ENCODE data around the gene C9orf152. TPM values are rescaled to one million over a fixed set of nuclear protein-coding genes. Genes with fewer than 3 reads are reported as not detected.

Gene C9orf152
- total RNA-seq, 1 donor from 2014 or later, result 27.6 TPM

DNA sequence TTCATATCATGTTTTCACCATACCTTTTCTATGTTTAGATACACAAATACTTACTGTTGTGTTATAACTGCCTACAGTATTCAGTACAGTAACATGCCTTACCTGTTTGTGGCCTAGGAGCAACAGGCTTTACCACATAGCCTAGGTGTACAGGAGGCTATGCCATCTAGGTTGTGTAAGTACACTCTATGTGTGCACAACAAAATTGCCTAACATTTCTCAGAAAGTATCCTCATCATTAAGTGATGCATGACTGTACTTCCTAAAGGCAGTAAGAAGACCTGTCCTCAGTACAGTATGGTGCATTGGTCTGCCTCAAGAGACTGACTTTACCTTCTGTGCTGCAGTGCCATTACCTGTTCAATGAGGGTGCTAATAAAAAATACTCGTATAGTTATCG, 40.4 kb upstream of the C9orf152 start:
- peak; percentile 49 for ATAC-seq
- H3K27ac ChIP-seq, result no peak overlapping the region
- H3K27me3 ChIP-seq, result no peaks in the 10 kb centered on the region
- no peak overlapping the region for H3K4me3 ChIP-seq
- H3K36me3 ChIP-seq, result peaks cover 64% of the 10 kb centered on the region
- no peak for DNase-seq
- intact Hi-C loops (cut with DNase I), result no loop called here
- H3K4me1 ChIP-seq, result peaks cover 2% of the 10 kb centered on the region
- TF ChIP-seq, protein P1, sequence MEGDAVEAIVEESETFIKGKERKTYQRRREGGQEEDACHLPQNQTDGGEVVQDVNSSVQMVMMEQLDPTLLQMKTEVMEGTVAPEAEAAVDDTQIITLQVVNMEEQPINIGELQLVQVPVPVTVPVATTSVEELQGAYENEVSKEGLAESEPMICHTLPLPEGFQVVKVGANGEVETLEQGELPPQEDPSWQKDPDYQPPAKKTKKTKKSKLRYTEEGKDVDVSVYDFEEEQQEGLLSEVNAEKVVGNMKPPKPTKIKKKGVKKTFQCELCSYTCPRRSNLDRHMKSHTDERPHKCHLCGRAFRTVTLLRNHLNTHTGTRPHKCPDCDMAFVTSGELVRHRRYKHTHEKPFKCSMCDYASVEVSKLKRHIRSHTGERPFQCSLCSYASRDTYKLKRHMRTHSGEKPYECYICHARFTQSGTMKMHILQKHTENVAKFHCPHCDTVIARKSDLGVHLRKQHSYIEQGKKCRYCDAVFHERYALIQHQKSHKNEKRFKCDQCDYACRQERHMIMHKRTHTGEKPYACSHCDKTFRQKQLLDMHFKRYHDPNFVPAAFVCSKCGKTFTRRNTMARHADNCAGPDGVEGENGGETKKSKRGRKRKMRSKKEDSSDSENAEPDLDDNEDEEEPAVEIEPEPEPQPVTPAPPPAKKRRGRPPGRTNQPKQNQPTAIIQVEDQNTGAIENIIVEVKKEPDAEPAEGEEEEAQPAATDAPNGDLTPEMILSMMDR (IDR thresholded peaks at IDR 0.05), result no peak
- no peaks in the 10 kb centered on the region for H3K9me3 ChIP-seq

DNA sequence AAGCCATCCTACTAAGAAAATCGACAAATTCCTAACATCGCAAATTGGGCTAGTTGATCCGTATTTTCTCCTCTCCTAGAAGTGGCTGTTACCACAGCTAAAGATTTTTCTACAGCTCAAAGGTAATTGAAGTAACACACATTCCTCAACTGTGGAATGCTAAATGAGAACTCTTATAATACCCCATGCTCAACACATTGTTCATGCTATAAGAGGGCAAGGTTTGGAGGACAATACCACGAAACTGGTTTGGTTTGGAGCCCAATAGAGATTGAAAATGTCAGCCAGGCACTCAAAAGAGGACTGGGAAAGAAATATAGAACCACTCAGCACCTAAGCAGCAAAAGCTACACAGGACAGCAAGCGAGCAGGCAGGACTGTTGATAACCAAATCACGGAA, 38.3 kb upstream of the C9orf152 start:
- H3K4me3 ChIP-seq, result no peak overlapping the region
- no peaks in the 10 kb centered on the region for H3K27me3 ChIP-seq
- peaks cover 72% of the 10 kb centered on the region for H3K36me3 ChIP-seq
- ATAC-seq (peak; percentile 40), DNase-seq (no peak)
- intact Hi-C loops (cut with DNase I), result no loop called here
- H3K27ac ChIP-seq, result no peak overlapping the region
- TF ChIP-seq, protein P1 (IDR thresholded peaks at IDR 0.05), result no peak
- H3K9me3 ChIP-seq, result no peaks in the 10 kb centered on the region
- H3K4me1 ChIP-seq, result no peaks in the 10 kb centered on the region

DNA sequence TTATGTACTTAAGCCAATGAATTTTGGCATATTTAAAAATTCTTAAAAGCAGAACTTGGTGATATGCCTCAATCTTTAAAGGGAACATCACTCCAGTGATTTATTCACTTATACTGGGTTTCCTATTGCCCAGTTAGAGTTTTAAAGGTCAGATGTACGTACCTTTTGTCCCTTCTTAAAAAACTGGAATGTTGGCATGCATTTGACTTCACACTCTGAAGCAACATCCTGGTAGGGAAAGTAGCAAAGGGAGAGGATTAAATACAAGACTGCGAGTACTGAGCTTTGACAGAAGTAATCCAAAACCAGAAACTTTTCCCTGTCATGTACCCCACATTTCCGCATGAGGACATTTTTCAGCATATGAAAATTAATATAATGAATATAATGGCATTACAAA, 36.7 kb upstream of the C9orf152 start:
- Histone ChIP-seq H3K4me1 (no peaks in the 10 kb centered on the region), H3K4me3 (no peak overlapping the region), H3K36me3 (peaks cover 57% of the 10 kb centered on the region), H3K9me3 (no peaks in the 10 kb centered on the region), H3K27me3 (no peaks in the 10 kb centered on the region), H3K27ac (no peak overlapping the region)
- ATAC-seq (no peak), DNase-seq (no peak)
- TF ChIP-seq, protein P1 (IDR thresholded peaks at IDR 0.05), result no peak
- intact Hi-C loops (cut with DNase I), result no loop called here

DNA sequence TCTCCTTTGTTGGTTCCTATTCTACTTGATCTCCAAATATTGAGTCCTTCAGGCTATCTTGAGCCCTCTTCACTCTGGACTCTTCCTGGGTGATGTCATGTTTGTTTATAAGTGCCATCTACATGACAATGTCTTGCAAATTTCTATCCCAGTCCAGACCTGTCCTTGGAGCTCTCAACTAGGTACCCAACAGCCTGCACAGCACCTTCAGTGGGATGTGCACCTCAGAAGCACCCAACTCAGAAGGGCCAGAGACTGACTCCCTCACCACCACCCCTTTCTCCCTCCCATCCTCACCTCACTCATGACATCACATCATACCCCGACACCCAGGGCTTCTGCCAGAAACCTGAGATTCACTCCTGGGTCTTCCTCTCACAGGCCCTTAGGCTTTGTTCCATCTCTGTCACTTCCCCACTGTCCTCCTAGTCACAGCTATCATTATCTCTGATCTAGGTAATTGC, 33.9 kb upstream of the C9orf152 start:
- H3K27me3 ChIP-seq, result no peaks in the 10 kb centered on the region
- H3K36me3 ChIP-seq, result peaks cover 35% of the 10 kb centered on the region
- H3K4me1 ChIP-seq, result no peaks in the 10 kb centered on the region
- ATAC-seq (peak; percentile 24), DNase-seq (no peak)
- TF ChIP-seq, protein P1 (IDR thresholded peaks at IDR 0.05), result no peak
- no peak overlapping the region for H3K27ac ChIP-seq
- intact Hi-C loops (cut with DNase I), result no loop called here
- H3K9me3 ChIP-seq, result no peaks in the 10 kb centered on the region
- no peak overlapping the region for H3K4me3 ChIP-seq

DNA sequence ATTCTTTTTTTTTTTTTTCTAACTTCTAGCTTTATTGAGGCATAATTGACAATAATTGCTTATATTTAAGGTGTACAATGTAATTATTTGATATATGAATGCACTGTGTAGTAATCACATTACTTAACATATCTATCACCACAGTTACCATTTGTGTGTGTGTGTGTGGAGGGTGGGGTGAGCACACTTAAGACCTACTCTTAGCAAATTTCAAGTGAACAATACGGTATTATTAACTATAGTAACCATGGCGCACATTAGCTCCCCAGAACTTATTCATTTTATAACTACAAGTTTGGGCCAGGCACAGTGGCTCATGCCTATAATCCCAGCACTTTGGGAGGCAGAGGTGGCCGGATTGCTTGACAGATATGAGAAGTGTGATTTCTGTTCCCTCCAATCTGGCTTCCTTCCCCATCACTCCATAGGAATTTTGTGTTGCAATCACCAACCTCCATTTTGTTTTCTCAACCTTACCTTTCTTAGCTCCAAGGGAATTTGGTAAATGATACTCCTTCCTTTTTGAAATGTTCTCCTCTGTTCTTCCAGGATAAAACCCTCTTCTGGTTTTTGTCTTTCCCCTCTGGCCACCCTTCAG, 33.4 kb upstream of the C9orf152 start:
- Histone ChIP-seq H3K27ac (no peak overlapping the region), H3K27me3 (no peaks in the 10 kb centered on the region), H3K9me3 (no peaks in the 10 kb centered on the region), H3K4me1 (no peaks in the 10 kb centered on the region), H3K36me3 (peaks cover 31% of the 10 kb centered on the region), H3K4me3 (no peak overlapping the region)
- intact Hi-C loops (cut with DNase I), result no loop called here
- no peak for ATAC-seq
- TF ChIP-seq, protein P1 (IDR thresholded peaks at IDR 0.05), result no peak
- DNase-seq, result no peak

DNA sequence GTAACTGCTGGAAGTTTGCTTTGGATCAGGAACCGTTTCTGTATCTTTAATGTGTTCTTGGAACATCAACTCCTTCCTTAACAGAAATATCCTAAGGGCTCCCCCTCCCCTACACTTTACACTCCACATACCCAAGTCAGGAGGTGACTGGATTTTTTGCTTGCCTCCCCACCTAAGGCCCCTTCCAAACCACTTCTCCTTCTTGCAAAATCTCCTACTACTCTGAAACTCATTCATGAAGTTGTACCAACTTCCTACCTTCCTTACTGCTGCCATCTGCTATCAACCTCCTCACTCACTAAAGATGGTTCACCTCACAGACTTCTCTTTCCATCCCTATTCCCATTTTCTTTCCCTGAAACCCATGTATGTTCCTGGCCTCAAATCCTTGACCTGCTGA, 32.2 kb upstream of the C9orf152 start:
- Histone ChIP-seq H3K4me3 (no peak overlapping the region), H3K27me3 (no peaks in the 10 kb centered on the region), H3K27ac (no peak overlapping the region), H3K4me1 (no peaks in the 10 kb centered on the region), H3K36me3 (peaks cover 23% of the 10 kb centered on the region), H3K9me3 (no peaks in the 10 kb centered on the region)
- intact Hi-C loops (cut with DNase I), result no loop called here
- ATAC-seq (no peak), DNase-seq (no peak)
- TF ChIP-seq, protein P1 (IDR thresholded peaks at IDR 0.05), result no peak

Data from upper lobe of right lung (tissue), 1 donor.